Measurements from ENCODE around the gene LCTL.

DNA sequence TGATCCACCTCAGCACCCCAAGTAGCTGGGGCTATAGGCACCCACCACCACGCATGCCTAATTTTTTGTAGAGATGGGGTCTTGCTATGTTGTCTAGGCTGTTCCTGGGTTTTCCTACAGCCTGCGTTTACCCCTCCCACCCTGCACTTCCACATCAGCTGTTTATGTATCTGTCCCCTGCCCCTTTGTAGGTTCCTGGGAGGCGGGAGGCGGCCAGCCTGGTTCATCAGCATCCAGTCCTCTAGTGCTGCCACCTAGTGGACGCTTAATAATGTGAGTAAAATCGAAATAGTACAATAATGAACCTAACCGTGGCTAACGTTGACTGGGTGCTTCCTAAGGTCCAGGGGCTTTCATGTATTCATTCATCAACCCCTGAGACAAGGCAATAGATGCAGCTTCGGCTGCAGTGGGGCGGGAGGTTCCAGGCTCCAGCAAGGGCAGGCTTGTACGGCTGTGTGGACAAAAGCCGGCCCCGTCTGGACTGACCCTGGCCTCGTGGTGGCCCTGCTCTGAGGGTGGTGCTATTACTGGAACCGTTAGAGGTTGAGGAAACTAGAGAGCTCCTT, 1.2 kb upstream of the LCTL start:
- TF ChIP-seq EP300 (IDR thresholded peaks at IDR 0.05) (no peak), POLR2A (IDR thresholded peaks at IDR 0.05; ENCODE audit: low read length) (no peak), CTCF (IDR thresholded peaks at IDR 0.05) (peak; percentile 91), FOSL2 (IDR thresholded peaks at IDR 0.05) (no peak), FOSL2 (CRISPR knock-in tag; IDR thresholded peaks at IDR 0.05) (no peak)
